ENCODE results near the gene ABCB8. TPM values are rescaled to one million over a fixed set of nuclear protein-coding genes. Genes with fewer than 3 reads are reported as not detected.

Gene ABCB8
- total and polyA plus RNA-seq, 9 of the 15 experiments (the other 6 are each of a cell fraction or from before 2014, with no cell fraction given) = 7.6 to 106 (median 36.3) TPM

DNA sequence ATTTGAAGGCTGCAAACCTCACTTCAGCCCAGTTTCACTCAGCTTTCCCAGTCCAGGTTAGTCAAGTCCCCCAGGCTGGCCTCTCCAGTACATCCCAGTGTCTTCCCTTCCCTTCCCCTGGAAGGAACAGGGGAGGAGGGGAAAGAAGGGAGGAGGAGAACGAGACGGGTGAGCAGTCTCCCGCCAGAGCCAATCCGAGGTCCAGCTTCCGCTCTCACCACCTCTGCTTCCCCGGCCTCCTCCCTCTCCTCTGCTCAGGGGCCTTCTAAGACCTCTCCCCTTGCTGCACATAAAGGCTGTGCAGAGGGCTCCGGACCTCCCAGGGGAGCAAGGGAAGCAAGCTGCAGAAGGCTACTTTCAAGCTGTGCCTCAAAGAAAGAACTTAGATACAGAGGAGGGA is 8.0 kb upstream of the ABCB8 start:
- BruUV-seq (replicated peaks) = no TSS peak
- in situ Hi-C loops (cut with MboI) = no loop called here
- CTCF ChIA-PET (ENCODE audit: low intra/inter-chr PET ratio) = no interaction called here

DNA sequence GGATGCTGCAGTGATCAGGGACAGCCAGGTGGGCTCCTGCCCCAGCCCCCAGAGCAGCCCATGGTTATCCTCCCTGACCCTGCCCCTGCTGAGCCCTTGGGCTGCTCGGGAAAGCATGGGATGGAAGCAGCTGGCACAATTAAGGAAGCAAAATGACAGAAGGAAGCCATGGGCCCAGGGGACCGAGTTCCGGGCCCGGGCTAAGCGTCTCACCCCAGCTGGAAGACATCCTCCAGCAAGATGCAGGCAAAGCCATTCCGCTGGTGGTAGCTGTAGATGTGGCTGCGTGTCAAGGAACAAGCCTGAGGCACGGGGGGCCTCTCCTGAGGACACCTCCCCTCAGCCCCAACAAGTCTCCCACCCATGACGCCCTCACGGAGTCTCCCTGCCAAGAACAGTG is 5.0 kb upstream of the ABCB8 start:
- no peak for DNase-seq (ENCODE audit: extremely low read depth in 1 of 4, low spot score in 3 of 4)
- peaks cover 41 to 67% of the 10 kb centered on the region in 2 experiments for H3K4me1 ChIP-seq (replicated peaks in 1 of 2; ENCODE audit: control insufficient read depth in 2 of 2, insufficient read depth in 2 of 2, low read length in 2 of 2)
- no peaks in the 10 kb centered on the region; a peak in 1 of 5 replicates for H3K27me3 ChIP-seq (ENCODE audit: control insufficient read depth in 2 of 2, insufficient read depth in 2 of 2, low read length in 2 of 2)
- H3K36me3 ChIP-seq (ENCODE audit: control insufficient read depth, insufficient read depth, low read length) = no peaks in the 10 kb centered on the region
- H4K20me1 ChIP-seq (replicated peaks; ENCODE audit: control insufficient read depth, insufficient read depth, low read length) = no peaks in the 10 kb centered on the region
- no peak overlapping the region for H3K4me2 ChIP-seq (ENCODE audit: insufficient read depth, low read length)
- FAIRE-seq = no peak
- in situ Hi-C loops (cut with MboI) = no loop called here
- intact Hi-C loops (cut with micrococcal nuclease) = no loop called here
- no peak overlapping the region for H2AFZ ChIP-seq (ENCODE audit: low read depth, low read length)
- WGBS (ENCODE audit: insufficient coverage, low coverage, missing lambda C conversion rate) = 84% methylated on average over 10 of the region's 10 CpGs
- BruUV-seq (replicated peaks) = no TSS peak
- H3K27ac ChIP-seq (ENCODE audit: extremely low read depth, low read depth, low read length) = no peak overlapping the region
- no peaks in the 10 kb centered on the region for H3K9me3 ChIP-seq (replicated peaks; ENCODE audit: control insufficient read depth, insufficient read depth, low read depth, low read length)
- no peaks in the 10 kb centered on the region for H3K79me2 ChIP-seq (ENCODE audit: control insufficient read depth, insufficient read depth, low read length)
- peak overlapping the region in 1 of 2 experiments; percentile 56; a peak in 2 of 4 replicates for H3K9ac ChIP-seq (ENCODE audit: insufficient read depth in 1 of 2, low read depth in 2 of 2, low read length in 2 of 2)
- no peak overlapping the region for H3K4me3 ChIP-seq
- H3K9me1 ChIP-seq (ENCODE audit: control insufficient read depth, insufficient read depth, low read length) = no peaks in the 10 kb centered on the region
- POLR2A ChIA-PET = interaction anchor here (14.3 kb wide), 1 partner anchor 14 kb away, joined by 146 read pairs; no protein-coding TSS in a partner anchor
- CTCF ChIA-PET (ENCODE audit: low intra/inter-chr PET ratio) = no interaction called here
- no peak for ATAC-seq
- TF ChIP-seq NCOA4 (IDR thresholded peaks at IDR 0.05; ENCODE audit: partially characterized antibody) = no peak
- no peak for TF ChIP-seq CREB1 (IDR thresholded peaks at IDR 0.05)
- TF ChIP-seq CREB1 (CRISPR knock-in tag; IDR thresholded peaks at IDR 0.05) = no peak
- no peak for TF ChIP-seq WHSC1 (IDR thresholded peaks at IDR 0.05; ENCODE audit: low read length)
- TF ChIP-seq PHF20 (IDR thresholded peaks at IDR 0.05; ENCODE audit: partially characterized antibody) = no peak
- no peak for TF ChIP-seq ZNF699 (CRISPR knock-in tag; IDR thresholded peaks at IDR 0.05; ENCODE audit: insufficient replicate concordance)
- no peak for TF ChIP-seq NCOR1 (IDR thresholded peaks at IDR 0.05)
- no peak for TF ChIP-seq TCFL5 (CRISPR knock-in tag; conservative IDR thresholded peaks at IDR 0.05)
- TF ChIP-seq SNRNP70 (optimal IDR thresholded peaks at IDR 0.05; ENCODE audit: low read depth, low read length) = no peak
- no peak for TF ChIP-seq PCBP2 (IDR thresholded peaks at IDR 0.05; ENCODE audit: low read depth, low read length, poor library complexity, severe bottlenecking)
- TF ChIP-seq SNAPC5 (CRISPR knock-in tag; IDR thresholded peaks at IDR 0.05) = no peak
- TF ChIP-seq CBX5 (IDR thresholded peaks at IDR 0.05; ENCODE audit: borderline replicate concordance, low read depth) = no peak
- TF ChIP-seq CREB5 (CRISPR knock-in tag; IDR thresholded peaks at IDR 0.05) = no peak
- TF ChIP-seq JUND (IDR thresholded peaks at IDR 0.05; ENCODE audit: borderline replicate concordance, low read depth, low read length) = no peak
- no peak for TF ChIP-seq JUND (tag; IDR thresholded peaks at IDR 0.05; ENCODE audit: borderline replicate concordance, low read depth, low read length)
- no peak for TF ChIP-seq FOXA1 (IDR thresholded peaks at IDR 0.05; ENCODE audit: borderline replicate concordance)

More for the DNA sequence above, 8.0 kb upstream of the ABCB8 start:
- FAIRE-seq (no peak), ATAC-seq (no peak), DNase-seq (ENCODE audit: extremely low read depth in 1 of 4, low spot score in 3 of 4) (no peak)
- WGBS (ENCODE audit: insufficient coverage, low coverage, missing lambda C conversion rate) = 47% methylated on average over 7 of the region's 7 CpGs
- TF ChIP-seq HNRNPLL (IDR thresholded peaks at IDR 0.05; ENCODE audit: low read depth, low read length, poor library complexity, severe bottlenecking) = peak; percentile 25
- no peak for TF ChIP-seq CSDE1 (IDR thresholded peaks at IDR 0.05)
- intact Hi-C loops (cut with micrococcal nuclease) = no loop called here
- H3K9me3 ChIP-seq (replicated peaks; ENCODE audit: control insufficient read depth, insufficient read depth, low read depth, low read length) = no peaks in the 10 kb centered on the region
- POLR2A ChIA-PET = interaction anchor here (0.9 to 14.3 kb wide), 3 partner anchors 9 to 42 kb away, joined by 4 to 146 read pairs (median 33); partner anchors contain the start of gene ABCB8
- no peak overlapping the region for H3K4me2 ChIP-seq (ENCODE audit: insufficient read depth, low read length)
- no peaks in the 10 kb centered on the region for H3K79me2 ChIP-seq (ENCODE audit: control insufficient read depth, insufficient read depth, low read length)
- H3K9me1 ChIP-seq (ENCODE audit: control insufficient read depth, insufficient read depth, low read length) = no peaks in the 10 kb centered on the region
- H3K4me1 ChIP-seq (replicated peaks in 1 of 2; ENCODE audit: control insufficient read depth in 2 of 2, insufficient read depth in 2 of 2, low read length in 2 of 2) = peaks cover 31 to 76% of the 10 kb centered on the region in 2 experiments
- no peaks in the 10 kb centered on the region for H4K20me1 ChIP-seq (replicated peaks; ENCODE audit: control insufficient read depth, insufficient read depth, low read length)
- peaks cover 6% of the 10 kb centered on the region; the same call in 1 of the 3 replicates for H3K36me3 ChIP-seq (ENCODE audit: control insufficient read depth, insufficient read depth, low read length)
- H3K27ac ChIP-seq (ENCODE audit: extremely low read depth, low read depth, low read length) = no peak overlapping the region
- H2AFZ ChIP-seq (ENCODE audit: low read depth, low read length) = peak overlapping the region; percentile 53; the same call in 1 of the 2 replicates
- peak overlapping the region in 1 of 2 experiments; percentile 72; a peak in 2 of 4 replicates for H3K9ac ChIP-seq (ENCODE audit: insufficient read depth in 1 of 2, low read depth in 2 of 2, low read length in 2 of 2)
- no peaks in the 10 kb centered on the region; a peak in 1 of 5 replicates for H3K27me3 ChIP-seq (ENCODE audit: control insufficient read depth in 2 of 2, insufficient read depth in 2 of 2, low read length in 2 of 2)
- no peak overlapping the region for H3K4me3 ChIP-seq

Data from K562 (cell line).